A549 (cell line): Measurements from ENCODE around the gene PTPA.

Source experiments
- CTCF ChIP-seq: fragments of >200 bp; sonication (Bioruptor Twin); formaldehyde crosslinking; IDR thresholded peaks from 3 replicates; pipeline ENCODE4 v1.5.1; 2016
- POLR2A ChIP-seq: IDR thresholded peaks from 2 replicates; pipeline ENCODE4 v1.6.1; 2012; ENCODE audit warnings: mild to moderate bottlenecking, low read length
- REST ChIP-seq: fragments of 200-600 bp; sonication (generic); IDR thresholded peaks from 2 replicates; pipeline ENCODE4 v1.6.1; 2016; ENCODE audit warnings: antibody characterized with exemption, mild to moderate bottlenecking, moderate library complexity
- SMC3 ChIP-seq: fragments of >200 bp; sonication (Bioruptor Twin); formaldehyde crosslinking; IDR thresholded peaks from 3 replicates; pipeline ENCODE4 v1.6.1; 2018; ENCODE audit warnings: inconsistent platforms
- ZFP36 ChIP-seq: fragments of 450-650 bp; IDR thresholded peaks from 2 replicates; pipeline ENCODE4 v1.6.1; 2014; ENCODE audit warnings: borderline replicate concordance; ENCODE audit not compliant: partially characterized antibody

- TF ChIP-seq SMC3 (no peak), CTCF (no peak), ZFP36 (no peak), POLR2A (no peak), REST (no peak)
Measured at GRCh38 chr9:129191234-129191633, 80.0 kb downstream of the PTPA start.
